ENCODE measurements around the gene MUCL3. TPM values are rescaled to one million over a fixed set of nuclear protein-coding genes. Genes with fewer than 3 reads are reported as not detected.
"Not testable (repeated sequence)": the region's sequence is repeated elsewhere in the genome, so short reads cannot be mapped to it uniquely, and the experiment has no call there.

MUCL3 gene
- polyA plus RNA-seq, 3 donors = 0.07 to 0.13 (median 0.09) TPM

DNA sequence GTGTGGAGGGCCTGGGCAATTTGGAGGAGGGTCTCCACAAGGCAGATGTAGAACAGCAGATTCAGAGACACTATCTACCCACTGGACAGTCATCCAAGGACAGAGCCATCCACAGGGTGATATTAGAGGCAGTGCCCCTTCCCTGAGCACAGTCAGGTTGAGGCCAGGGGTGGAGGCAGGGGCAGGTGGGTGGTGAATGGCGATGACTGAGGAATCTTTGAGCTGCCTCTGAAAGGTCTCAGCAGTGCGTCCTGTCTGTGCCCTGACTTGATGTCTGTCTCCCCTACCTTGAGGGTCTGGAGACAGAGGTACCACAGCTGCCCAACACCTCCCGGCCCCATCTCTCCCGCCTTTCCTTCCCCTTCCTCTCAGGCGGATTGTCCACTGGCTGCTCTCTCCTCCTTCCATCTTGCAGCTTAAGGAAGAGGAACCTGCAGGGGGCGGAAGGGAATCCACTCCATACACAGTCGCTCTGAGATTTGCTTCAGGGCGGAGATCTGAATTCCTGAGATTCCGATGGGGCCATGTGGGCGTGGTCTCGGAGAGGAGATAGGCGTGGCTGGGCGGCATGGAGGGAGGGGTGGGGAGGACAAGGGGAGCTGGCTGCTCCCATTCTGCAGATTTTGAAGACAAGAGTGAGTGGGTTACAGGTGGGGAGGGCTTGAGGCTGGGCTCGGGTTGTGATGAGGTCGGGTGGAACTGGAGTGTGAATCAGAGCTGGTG lies 1.7 kb downstream of the MUCL3 start:
- DNase-seq = peak; percentile 87

- DNase-seq = no peak
These were observed 3.3 kb downstream of the MUCL3 start for GRCh38 chr6:30944051-30944450.

- DNase-seq = no peak
These were observed 4.5 kb downstream of the MUCL3 start for GRCh38 chr6:30945281-30945680.

GRCh38 chr6:30947231-30947630 lies 6.5 kb downstream of the MUCL3 start:
- DNase-seq = no peak

- no peak for DNase-seq
These were observed 8.0 kb downstream of the MUCL3 start for GRCh38 chr6:30948811-30949210.

- DNase-seq = no peak
These were observed 11.2 kb downstream of the MUCL3 start for GRCh38 chr6:30951907-30952469.

- no peak for DNase-seq
These were observed 14.0 kb downstream of the MUCL3 start for GRCh38 chr6:30954631-30955366.

- DNase-seq = peak; percentile 66
These were observed 14.7 kb downstream of the MUCL3 start for GRCh38 chr6:30955367-30956042.

DNA sequence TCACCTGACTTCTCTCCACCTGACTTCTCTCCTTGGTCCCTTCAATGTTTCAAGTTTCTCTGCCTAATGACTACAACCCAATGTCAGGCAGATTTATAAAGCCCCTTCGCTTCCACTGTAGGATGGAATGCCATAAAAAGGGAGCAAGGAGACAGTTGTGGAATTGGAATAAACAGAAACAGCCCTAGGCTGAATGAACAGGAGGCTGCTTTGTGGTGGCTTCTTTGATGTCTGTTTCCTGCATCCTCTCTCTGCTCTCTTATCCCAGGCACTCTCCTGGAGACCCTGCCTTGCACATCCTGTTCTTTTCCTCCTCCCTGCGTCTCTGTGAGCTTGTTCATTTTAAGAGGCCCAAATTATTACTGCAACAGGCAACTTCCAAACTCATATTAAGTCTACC lies 16.9 kb downstream of the MUCL3 start:
- DNase-seq = no peak

DNA sequence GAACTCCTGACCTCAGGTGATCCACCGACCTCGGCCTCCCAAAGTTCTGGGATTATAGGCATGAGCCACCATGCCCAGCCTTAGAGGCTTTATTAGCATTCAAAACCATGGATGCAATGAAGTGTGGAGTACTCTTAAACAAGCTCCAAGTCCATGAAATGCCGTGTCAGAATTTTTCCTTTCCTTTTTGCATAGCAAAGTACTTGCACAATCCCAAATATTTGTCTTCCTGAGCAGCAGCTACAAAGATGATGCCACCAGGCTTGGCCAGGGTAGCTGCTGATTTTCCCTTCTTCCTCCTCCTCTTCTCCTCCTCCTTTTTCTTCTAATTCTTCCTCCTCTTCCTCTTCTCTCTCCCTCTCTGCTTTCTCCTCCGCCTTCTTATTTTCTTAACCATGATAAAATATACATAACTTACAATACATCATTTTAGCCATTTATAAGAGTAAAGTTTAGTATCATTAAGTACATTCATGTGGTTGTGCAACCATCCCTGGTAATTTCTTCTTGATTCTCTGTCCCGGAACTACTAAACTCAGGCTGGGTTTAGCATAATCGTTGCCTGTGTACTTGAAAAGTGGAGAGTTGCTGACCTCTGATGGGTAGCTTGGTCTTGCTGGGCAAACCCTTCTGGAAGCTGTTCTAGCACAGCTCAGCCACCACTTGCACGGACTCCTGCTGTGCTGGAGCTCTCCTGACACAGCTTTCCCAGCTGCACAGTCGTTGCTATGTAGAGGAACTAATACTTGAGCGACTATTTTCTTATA lies 20.3 kb downstream of the MUCL3 start:
- DNase-seq = no peak

- DNase-seq = no peak
These were observed 21.9 kb downstream of the MUCL3 start for GRCh38 chr6:30962716-30963115.

DNA sequence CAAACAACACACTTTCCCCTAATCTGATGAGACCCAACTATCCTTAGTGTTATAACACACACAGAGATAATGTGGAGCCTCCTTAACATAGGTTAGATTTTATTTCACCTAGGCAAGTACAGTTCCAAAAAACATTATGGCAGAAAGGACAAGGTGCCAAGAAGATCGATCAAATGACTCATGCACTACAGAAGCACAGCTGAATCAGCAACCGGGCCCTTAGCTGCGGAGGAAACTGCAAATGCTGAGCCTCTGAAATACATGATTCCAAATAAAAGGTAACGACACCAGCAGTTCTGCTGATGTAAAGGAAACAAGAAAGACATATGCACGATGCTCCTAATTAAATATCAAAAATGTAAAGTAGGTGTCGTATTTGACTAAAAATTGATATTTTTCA lies 22.9 kb downstream of the MUCL3 start:
- DNase-seq = no peak

DNA sequence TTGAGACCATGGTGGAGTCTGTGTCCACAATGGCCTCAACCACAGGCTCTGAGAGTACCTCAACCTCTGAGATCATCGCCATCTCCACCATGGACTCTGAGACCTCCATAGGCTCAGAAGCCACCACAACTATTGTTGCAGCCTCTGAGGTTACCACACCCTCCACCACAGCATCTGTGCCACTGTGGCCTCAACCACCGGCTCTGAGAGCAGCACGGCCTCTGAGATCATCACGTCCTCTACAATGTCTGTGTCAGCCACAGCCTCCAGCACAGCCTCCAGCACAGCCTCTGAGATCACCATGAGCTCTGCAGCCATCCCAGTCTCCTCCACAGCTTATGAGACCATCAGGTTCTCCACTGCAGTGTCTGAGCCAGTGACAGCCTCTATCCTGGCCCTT lies 23.3 kb downstream of the MUCL3 start:
- no peak for DNase-seq

DNA sequence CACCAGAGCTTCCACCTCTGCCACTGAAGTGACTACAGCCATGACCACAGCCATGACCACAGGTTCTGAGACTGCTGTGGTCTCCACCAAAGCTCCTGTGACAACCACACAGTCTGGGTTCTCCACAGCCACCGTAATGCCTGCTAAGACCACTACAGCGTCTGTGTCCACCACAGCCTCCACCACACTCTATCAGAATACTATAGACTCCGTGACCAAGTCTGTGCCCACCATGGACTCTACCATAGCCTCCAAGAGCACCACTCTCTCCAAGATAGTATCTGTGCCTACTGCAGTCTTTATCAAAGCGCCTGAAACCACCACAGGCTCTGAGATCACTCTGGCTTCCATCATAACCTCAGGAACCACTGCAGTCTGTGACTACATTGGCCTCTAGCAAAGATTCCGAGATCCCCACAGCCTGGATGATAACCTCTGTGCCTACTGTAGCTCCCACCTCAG lies 24.4 kb downstream of the MUCL3 start:
- DNase-seq = no peak

GRCh38 chr6:30966154-30966553 lies 25.4 kb downstream of the MUCL3 start:
- no peak for DNase-seq

GRCh38 chr6:30969171-30969570 lies 28.4 kb downstream of the MUCL3 start:
- not testable (repeated sequence) for DNase-seq

GRCh38 chr6:30970946-30971345 lies 30.2 kb downstream of the MUCL3 start:
- DNase-seq = no peak

DNA sequence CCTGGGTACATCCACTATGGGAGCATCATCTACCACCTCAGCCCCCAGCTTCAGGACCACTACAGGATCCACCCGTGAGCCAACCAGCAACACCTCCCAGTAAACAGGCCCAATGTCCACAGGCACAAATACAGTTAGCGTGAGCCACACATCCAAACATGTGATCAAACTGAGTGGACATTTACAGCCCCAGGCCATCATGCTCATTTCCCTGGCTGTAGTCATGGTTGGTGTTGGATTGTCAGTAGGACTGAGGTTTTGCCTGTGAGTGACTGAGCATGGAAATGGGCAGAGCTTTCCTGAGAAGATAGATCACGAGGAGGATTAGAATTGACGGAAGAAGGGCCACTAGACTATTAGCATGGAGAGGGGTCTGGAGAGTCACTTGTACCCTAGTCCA lies 32.0 kb downstream of the MUCL3 start:
- DNase-seq = no peak

DNA sequence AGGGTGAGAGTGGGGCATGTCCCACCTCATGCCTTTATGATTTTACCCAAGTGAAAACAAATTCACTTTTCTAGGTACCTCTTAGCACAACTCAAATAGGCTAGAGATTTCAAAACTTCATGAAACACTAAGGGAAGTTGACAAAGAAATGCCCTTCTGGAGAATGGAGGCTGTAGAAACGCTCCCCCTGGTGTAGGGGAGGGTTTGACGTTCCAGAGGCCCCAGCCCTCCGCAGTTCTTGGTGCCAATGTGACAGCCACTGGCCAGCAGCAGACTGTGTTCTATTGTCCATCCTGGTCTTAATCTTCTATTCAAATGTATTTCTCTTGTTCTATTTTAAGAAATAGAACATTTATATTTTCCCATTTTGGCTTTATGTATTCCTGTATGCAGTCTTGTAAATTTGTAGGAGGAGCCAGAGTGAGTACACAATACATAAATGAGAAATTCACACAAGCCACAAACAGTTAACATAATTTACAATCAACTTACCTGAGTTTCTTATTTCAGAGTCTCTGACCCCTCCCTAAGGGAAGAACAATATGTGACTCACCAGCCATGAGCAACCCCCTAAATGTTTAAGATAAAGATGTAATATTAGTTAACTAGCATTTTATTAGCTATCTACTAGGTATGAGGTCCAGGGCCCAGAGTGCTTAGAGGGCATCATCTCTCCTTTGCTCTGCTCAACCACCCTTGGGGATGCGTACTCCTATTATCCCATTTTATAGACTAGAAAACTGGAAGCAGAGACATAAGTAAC lies 33.9 kb downstream of the MUCL3 start:
- DNase-seq = no peak

GRCh38 chr6:30979141-30979540 lies 38.4 kb downstream of the MUCL3 start:
- no peak for DNase-seq

DNA sequence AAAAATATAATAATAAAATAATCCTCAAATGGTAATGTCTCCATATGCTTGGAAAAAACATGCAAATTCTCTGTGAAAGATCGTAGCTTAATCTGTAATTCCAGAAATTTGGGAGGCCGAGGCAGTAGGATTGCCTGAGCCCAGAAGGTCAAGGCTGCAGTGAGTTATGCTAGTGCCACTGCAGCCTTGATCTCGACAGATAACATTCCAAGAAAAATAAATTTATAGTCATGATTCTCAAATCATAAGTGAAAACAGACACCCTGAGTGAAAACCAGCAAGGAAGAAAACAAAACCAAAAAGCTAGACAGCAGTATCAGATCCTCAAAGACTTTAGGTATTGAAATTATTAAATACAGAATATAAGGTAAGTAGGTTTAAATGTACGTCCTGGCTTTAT lies 38.9 kb downstream of the MUCL3 start:
- no peak for DNase-seq
